ENCODE measurements around the gene TMEM202. TPM values are rescaled to one million over a fixed set of nuclear protein-coding genes. Genes with fewer than 3 reads are reported as not detected.

TMEM202 gene
- polyA plus RNA-seq, 1 experiment: not detected

DNA sequence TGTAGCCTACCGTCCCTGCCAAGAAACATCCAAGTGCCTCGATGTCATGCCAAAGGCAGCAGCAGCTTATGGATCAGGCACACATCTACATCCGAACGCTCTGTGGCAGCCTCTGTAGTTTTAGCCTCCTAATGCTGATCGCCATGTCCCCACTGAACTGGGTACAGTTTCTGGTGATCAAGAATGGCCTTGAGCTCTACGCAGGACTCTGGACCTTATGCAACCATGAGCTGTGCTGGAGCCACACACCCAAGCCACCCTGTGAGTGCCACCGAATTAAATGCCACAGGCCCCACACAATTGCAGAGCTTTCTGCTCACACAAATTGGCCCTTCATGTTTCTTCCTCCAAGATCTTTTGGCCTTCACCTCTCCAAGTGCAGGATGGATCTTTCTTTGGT is 543 bp downstream of the TMEM202 start:
- POLR2A ChIA-PET: no interaction called here
- CTCF ChIA-PET: no interaction called here
- Histone ChIP-seq H3K4me3 (ENCODE audit: low read depth, low read length) (no peak overlapping the region), H3K36me3 (ENCODE audit: control insufficient read depth, insufficient read depth, low read length) (no peaks in the 10 kb centered on the region), H3K27me3 (ENCODE audit: control insufficient read depth, insufficient read depth, low read length) (peaks cover 1% of the 10 kb centered on the region; the same call in 1 of the 2 replicates)
- no peak for TF ChIP-seq CTCF (IDR thresholded peaks at IDR 0.05; ENCODE audit: insufficient read depth, low read depth, low read length)
- no peak for DNase-seq (ENCODE audit: low read depth)

DNA sequence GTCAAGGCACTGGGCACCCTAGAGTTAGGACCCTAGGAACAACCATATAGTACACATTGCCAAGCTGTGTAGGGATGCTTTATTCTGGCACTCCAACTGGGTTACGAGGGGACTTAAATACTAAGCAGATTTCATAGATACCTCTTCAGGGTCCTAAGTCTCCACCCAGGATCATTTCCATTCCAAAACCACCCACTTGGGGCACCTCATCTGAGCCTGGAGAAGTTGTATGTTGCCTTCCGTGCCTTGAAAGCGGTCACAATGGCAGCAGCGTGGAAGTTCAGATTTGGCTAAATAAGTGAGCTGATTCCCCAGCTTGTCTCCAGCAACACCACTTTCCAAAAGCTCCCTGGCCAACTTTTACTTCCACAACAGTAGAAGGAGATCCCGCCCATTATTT is 4.6 kb downstream of the TMEM202 start:
- DNase-seq (ENCODE audit: low read depth): no peak
- Histone ChIP-seq H3K27me3 (ENCODE audit: control insufficient read depth, insufficient read depth, low read length) (peaks cover 4% of the 10 kb centered on the region; the same call in 1 of the 2 replicates), H3K36me3 (ENCODE audit: control insufficient read depth, insufficient read depth, low read length) (no peaks in the 10 kb centered on the region), H3K4me3 (ENCODE audit: low read depth, low read length) (no peak overlapping the region)
- TF ChIP-seq CTCF (IDR thresholded peaks at IDR 0.05; ENCODE audit: insufficient read depth, low read depth, low read length): no peak
- ChIA-PET CTCF (interaction anchor here (0.9 kb wide), 1 partner anchor 34 kb away, joined by 3 read pairs; no protein-coding TSS in a partner anchor), POLR2A (no interaction called here)

GRCh38 chr15:72404356-72404755 is 6.3 kb downstream of the TMEM202 start:
- no peak for TF ChIP-seq CTCF (IDR thresholded peaks at IDR 0.05; ENCODE audit: insufficient read depth, low read depth, low read length)
- Histone ChIP-seq H3K36me3 (ENCODE audit: control insufficient read depth, insufficient read depth, low read length) (no peaks in the 10 kb centered on the region), H3K27me3 (ENCODE audit: control insufficient read depth, insufficient read depth, low read length) (peaks cover 6% of the 10 kb centered on the region; the same call in 1 of the 2 replicates), H3K4me3 (ENCODE audit: low read depth, low read length) (no peak overlapping the region)
- POLR2A ChIA-PET: no interaction called here
- CTCF ChIA-PET: interaction anchor here (0.5 to 1.5 kb wide), 2 partner anchors 10 to 39 kb away, joined by 3 to 5 read pairs; no protein-coding TSS in a partner anchor
- DNase-seq (ENCODE audit: low read depth): no peak

GRCh38 chr15:72404841-72405240 is 6.7 kb downstream of the TMEM202 start:
- H3K27me3 ChIP-seq (ENCODE audit: control insufficient read depth, insufficient read depth, low read length): peaks cover 6% of the 10 kb centered on the region; the same call in 1 of the 2 replicates
- no peaks in the 10 kb centered on the region for H3K36me3 ChIP-seq (ENCODE audit: control insufficient read depth, insufficient read depth, low read length)
- POLR2A ChIA-PET: no interaction called here
- no peak overlapping the region for H3K4me3 ChIP-seq (ENCODE audit: low read depth, low read length)
- no peak for DNase-seq (ENCODE audit: low read depth)
- CTCF ChIA-PET: interaction anchor here (0.5 to 1.5 kb wide), 2 partner anchors 9 to 38 kb away, joined by 3 to 5 read pairs; no protein-coding TSS in a partner anchor
- no peak for TF ChIP-seq CTCF (IDR thresholded peaks at IDR 0.05; ENCODE audit: insufficient read depth, low read depth, low read length)

GRCh38 chr15:72406936-72407335 is 8.8 kb downstream of the TMEM202 start:
- TF ChIP-seq CTCF (IDR thresholded peaks at IDR 0.05; ENCODE audit: insufficient read depth, low read depth, low read length): no peak
- ChIA-PET CTCF (no interaction called here), POLR2A (no interaction called here)
- Histone ChIP-seq H3K4me3 (ENCODE audit: low read depth, low read length) (no peak overlapping the region), H3K36me3 (ENCODE audit: control insufficient read depth, insufficient read depth, low read length) (no peaks in the 10 kb centered on the region), H3K27me3 (ENCODE audit: control insufficient read depth, insufficient read depth, low read length) (peaks cover 5% of the 10 kb centered on the region; the same call in 1 of the 2 replicates)
- no peak for DNase-seq (ENCODE audit: low read depth)
